ENCODE data around the gene ABL1.

ABL1 gene

DNA sequence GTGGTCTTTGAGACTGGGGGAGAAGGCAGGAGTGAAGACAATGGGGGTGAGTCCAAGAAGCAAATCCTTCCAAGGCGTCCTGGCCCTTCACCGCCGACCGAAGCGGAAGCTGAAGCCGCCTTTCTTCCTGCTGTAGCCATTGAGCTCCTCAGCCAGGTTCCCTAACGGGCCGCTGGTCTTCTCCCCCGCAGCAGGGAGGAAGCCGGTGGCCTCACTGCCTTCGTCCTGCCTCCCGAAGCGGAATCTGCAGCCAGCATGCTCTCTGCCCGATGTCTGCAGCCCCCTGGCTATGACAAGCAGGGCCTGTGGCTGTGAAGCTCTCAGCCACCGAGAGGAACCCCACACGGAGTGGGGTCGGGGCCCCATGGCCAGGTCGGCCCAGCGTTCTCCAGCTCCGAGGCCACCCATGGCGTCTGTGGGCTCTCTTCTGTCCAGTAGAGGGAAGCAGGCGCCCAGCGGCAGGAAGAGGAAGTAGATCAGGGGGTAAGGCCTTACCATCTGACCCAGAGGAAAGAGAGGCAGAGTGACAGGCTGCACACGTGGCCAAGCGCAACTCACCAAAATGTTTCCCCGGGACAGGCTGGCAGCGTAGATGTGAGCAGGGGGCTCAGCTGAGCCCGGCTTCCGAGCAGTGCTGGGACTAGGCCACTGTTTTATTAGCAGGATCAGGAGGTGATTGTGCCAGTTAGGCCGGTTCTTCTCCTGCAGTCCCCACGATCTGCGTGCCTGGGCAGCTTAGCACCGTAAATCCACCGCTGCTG is 58.5 kb downstream of the ABL1 start:
- no peak for DNase-seq

DNA sequence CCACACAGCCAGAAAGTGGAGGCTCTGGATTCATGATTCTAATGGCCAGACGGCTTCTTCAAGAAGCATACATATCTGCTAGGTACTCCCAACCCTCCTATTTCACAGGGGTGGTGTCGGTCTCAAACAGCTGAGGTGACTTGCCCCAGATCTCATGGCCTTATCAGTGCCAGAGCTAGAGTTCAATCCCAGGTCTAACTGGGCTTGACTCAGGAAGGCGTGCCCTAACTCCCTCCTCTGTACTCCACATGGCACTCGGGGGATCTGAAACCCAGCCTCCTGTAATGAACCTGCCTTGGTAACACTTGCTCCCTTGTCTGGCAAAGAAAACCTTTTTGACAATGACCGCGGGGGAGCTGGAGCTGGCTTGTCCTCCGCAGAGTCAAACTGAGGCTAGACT is 59.5 kb downstream of the ABL1 start:
- DNase-seq: no peak

DNA sequence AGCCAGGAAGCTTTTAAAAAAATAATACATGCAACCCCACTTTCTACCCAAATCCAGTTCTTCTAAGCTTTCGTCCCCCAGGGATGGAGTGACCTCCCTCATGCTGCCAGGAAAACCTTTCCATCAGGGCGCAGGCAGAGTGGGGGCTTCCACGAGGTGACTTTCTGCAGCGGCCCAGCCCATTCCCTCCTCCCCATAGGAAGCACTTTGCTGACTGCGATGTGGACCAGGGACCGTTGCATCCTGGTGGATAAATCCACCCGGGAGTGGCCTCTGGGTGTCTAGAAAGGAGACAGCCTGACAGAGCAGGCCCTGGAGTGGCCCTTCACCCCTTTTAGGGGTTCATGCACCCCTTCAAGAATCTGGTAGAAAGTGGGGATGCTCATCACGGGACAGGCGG is 60.0 kb downstream of the ABL1 start:
- DNase-seq: no peak

GRCh38 chr9:130895481-130896232 is 60.6 kb downstream of the ABL1 start:
- DNase-seq: no peak

- DNase-seq: no peak
These were observed 61.4 kb downstream of the ABL1 start, which contains the start of gene QRFP for GRCh38 chr9:130896233-130897014. Gene QRFP (minus strand): TSS chr9:130896812. CDS start chr9:130893838, 2,974 bp downstream.

GRCh38 chr9:130897105-130897751 is 62.2 kb downstream of the ABL1 start:
- no peak for DNase-seq

GRCh38 chr9:130897848-130898551 is 62.9 kb downstream of the ABL1 start:
- DNase-seq: no peak

DNA sequence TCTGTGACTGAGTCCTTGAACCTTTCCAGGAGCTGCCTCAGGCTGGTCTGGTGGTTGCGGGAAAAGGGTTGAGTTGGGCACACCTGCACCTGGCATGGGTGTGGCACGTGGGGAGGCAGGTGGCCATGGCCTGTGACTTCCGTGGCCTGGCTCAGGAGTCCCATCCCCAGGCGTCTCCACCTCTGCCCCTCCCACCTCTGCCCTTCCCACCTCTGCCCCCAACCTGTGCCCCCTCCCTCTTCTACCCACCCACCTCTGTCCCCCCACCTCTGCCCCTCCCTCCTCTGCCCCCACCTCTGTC is 63.4 kb downstream of the ABL1 start:
- no peak for DNase-seq

DNA sequence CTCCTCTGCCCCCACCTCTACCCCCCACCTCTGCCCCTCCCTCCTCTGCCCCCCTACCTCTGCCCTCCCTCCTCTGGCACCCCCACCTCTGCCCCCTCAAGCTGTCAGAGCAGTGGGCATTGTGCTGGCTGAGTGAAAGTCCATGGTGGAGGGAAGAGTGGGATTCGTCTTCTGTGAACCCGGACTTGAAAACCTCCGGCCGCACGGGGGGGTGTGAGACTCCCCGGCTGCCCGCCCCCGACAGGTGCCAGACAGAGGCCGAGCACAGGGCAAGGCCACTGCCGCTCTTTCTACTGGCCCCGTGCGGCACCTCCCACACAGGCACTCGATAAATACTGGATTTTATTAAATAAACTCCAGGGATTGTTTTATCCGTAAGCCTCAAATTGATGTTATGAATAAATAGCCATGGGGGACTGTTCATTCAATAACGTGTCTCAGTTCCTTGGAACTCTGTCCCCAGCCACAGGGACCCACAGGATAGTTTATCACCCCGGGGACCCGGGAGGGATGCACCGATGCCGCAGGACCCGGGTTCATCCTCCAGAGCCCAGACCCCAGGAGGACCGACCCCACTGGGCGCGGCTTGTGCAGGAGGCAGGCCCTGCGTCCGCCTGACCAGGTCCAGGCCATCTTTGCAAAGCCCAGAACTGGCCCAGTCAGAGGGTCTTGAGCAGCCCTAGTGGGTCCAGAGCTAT is 64.1 kb downstream of the ABL1 start:
- DNase-seq: no peak

- no peak for DNase-seq
These were observed 65.8 kb downstream of the ABL1 start for GRCh38 chr9:130900701-130901497.

- DNase-seq: no peak
These were observed 66.6 kb downstream of the ABL1 start for GRCh38 chr9:130901498-130902203.

DNA sequence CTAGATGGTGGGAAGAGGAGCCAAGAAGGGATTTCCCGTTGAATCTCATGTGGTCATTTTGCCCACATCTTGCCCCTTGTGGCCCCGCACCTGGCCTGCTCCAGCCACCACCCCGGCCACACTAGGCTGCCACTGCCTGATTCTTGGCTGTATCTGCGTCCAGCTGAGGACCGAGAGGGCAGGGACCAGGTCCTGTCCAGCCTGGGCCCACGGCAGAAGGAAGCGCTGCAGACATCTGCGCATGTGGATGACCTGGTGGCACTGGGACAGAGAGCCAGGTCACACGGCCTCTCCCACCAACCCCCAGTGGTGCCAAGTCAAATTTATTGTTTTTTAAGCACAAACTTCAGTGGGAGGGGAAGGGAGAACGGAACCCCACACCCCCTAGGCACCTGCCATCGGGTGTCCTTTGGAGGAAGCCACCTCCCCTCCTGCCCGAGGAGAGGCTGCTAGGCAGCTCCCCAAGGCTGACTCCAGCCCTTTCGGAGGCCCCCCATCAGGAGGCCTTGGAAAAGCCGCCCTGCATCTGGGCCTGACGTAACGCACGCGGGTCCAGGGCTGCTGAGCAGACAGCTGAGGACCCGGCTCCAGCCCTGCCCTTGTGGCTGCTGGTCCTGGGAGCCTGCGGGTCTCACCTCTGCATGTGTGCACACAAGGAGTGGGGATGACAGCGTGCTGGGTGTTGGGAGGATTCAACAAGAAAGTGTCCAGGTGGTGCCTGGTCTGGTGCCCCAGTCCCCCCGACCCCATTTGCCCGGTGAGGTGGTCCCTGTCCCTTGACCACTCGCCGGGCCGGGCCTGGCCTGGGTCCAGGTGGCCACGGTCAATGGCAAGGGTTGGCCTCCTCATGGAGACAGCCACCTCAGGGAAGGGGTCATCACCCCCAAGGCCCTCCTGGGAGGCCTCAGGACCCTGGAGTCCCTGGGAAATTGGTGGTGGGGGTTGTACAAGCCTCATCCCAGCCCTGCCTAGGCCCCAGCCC is 67.4 kb downstream of the ABL1 start:
- no peak for DNase-seq

DNA sequence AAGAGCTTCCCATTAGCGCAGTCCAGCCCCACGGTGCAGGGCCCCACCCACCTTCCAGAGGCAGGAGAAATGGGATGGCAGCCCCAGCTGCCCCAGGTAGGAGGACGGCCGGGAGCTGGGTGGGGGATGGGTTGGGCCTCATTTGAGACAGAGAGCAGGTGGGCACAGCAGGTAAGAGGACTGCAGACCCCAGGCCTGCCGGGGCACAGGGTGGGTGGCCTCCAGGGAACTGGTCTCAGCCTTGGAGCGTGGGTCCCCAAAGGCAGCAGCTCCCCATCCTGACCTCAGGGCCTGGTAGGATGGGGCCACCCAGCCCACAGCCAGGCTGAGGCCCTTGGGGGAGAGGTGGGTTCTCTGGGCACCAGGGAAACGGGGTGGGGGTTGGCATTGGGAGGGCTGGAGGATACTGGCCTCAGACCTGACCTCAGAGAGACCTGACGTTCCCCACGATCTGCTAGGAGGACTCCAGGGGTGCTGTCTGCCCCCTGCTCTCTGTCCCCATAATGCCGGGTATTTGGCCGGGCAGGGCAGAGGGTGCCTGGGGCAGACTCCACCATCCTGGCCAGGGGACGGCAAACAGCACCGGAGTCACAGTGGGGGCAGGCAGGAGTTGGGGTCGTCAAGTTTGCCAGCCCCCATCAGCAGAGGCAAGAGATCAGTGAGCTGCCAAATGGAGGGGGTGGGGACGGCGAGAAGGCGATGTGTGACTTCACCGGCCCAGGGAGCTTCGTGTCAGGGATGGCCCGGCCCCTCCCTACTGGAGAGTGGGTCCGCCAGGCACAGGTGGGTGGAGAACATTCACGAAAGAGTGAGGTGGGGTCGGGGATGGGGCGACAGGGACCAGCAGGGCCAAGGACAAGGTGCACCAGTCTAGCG is 68.4 kb downstream of the ABL1 start:
- DNase-seq: no peak

DNA sequence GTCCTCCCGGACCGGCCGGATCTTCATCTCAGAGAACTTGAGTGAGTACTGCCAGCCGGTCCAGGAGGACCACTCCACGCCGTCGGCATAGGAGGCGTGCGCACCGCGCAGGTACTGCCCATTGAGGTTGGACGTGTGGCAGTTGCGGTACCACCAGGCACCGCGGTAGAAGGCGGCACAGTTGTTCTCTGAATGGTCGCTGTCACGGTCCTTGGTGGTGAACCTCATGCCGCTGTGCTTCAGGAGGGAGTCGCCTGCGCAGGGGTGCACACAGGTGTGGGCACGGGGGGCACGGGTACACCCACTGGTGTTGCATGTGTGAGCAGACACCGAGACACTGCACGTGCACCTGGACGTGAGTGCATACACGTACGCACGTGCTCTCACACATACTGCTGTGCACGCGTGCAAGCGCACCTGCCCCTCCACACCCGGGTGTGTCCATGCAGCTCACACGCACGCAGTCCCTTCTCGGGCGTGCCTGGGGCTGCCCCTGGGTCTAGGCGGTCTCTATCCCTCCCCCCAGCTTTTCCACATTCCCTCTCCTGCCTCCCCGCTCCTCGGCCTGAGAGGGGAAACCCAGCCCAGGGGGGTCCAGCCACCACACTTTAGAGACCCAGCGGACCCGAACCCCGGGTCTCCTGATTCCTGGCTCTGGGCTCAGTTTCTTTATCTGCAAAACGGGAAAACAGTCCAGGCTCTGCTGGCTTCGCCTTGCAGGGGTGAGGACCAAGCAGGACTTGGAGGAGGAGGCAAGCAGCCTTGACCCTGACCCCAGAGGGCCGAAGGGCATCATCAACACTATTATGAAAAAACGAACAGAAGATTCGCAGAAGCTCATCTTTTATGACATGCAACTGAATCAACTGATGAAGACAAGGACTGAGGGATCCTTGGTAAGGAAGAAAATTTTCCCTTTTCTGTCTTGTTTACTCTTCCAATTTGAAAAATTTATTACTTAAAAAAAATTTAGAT is 69.3 kb downstream of the ABL1 start:
- no peak for DNase-seq

DNA sequence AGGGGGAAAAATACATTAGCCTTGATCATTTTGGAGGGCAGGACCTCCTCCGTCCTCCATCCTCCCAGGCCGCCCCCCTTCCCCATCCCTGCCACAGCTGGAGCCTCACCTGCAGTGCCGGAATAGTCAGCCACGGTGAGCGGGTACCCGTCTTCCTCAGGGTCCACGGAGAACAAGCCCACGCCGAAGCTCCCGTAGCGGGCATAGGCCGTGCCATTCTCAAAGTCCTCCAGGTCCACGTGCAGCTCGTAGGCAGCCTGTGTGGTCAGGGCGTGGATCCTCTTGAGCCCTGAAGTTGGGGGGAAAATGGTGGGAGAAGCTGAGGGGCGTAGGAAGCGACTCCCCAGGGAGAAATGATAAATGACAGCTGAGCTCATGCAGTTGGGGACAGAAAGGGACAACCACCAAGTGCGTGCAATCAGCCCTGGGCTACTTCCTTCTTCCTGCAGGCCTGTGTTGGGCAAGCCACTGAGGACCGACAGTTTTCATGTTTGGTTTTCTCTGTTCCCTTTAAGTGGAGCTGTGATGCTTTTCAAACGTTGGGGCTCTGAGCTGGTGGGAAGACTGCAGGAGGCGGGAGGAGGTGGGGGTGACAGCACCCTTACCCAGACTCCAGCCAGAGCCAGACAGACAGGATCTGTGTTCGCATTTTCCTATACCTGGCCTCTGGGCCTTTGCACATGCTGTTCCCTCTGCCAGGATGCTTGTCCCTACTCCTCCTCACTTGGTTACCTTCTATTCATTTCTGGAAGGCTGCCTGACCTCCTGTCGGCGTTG is 70.3 kb downstream of the ABL1 start:
- no peak for DNase-seq
